Cerebellar cortex (tissue), 1 donor: ENCODE data around the gene SMYD3.
"Not testable (repeated sequence)": the region's sequence is repeated elsewhere in the genome, so short reads cannot be mapped to it uniquely, and the experiment has no call there.

ENCODE experiments used
- DNase-seq: peaks from one replicate; pipeline ENCODE4 v3.0.0-alpha.2; 2015; ENCODE audit warnings: low spot score

SMYD3 gene

GRCh38 chr1:245990315-245991022 is 516.6 kb downstream of the SMYD3 start:
- DNase-seq = no peak

GRCh38 chr1:245988393-245989078 is 518.5 kb downstream of the SMYD3 start:
- no peak for DNase-seq

GRCh38 chr1:245987997-245988392 is 519.1 kb downstream of the SMYD3 start:
- DNase-seq = no peak

GRCh38 chr1:245987577-245987976 is 519.5 kb downstream of the SMYD3 start:
- DNase-seq = no peak

- DNase-seq = no peak
Observed at GRCh38 chr1:245987219-245987545, 519.9 kb downstream of the SMYD3 start.

GRCh38 chr1:245986404-245987218 is 520.5 kb downstream of the SMYD3 start:
- peak; percentile 32 for DNase-seq

- DNase-seq = no peak
Observed at GRCh38 chr1:245984390-245985155, 522.5 kb downstream of the SMYD3 start.

GRCh38 chr1:245983294-245983967 is 523.6 kb downstream of the SMYD3 start:
- DNase-seq = no peak

GRCh38 chr1:245979589-245979988 is 527.5 kb downstream of the SMYD3 start:
- no peak for DNase-seq

- no peak for DNase-seq
Observed at GRCh38 chr1:245978915-245979314, 528.2 kb downstream of the SMYD3 start.

GRCh38 chr1:245972476-245972875 is 534.6 kb downstream of the SMYD3 start:
- DNase-seq = no peak

- no peak for DNase-seq
Observed at GRCh38 chr1:245971711-245972085, 535.4 kb downstream of the SMYD3 start.

- DNase-seq = not testable (repeated sequence)
Observed at GRCh38 chr1:245971076-245971710, 535.9 kb downstream of the SMYD3 start.

- no peak for DNase-seq
Observed at GRCh38 chr1:245969283-245969682, 537.8 kb downstream of the SMYD3 start.

- no peak for DNase-seq
Observed at GRCh38 chr1:245968775-245969174, 538.3 kb downstream of the SMYD3 start.

- DNase-seq = no peak
Observed at GRCh38 chr1:245965398-245965797, 541.7 kb downstream of the SMYD3 start.

- DNase-seq = no peak
Observed at GRCh38 chr1:245963649-245964048, 543.4 kb downstream of the SMYD3 start.

GRCh38 chr1:245962453-245962852 is 544.6 kb downstream of the SMYD3 start:
- DNase-seq = no peak

GRCh38 chr1:245961137-245961540 is 545.9 kb downstream of the SMYD3 start:
- DNase-seq = no peak

GRCh38 chr1:245960171-245960570 is 546.9 kb downstream of the SMYD3 start:
- DNase-seq = no peak

GRCh38 chr1:245958016-245958415 is 549.1 kb downstream of the SMYD3 start:
- DNase-seq = no peak
